Measurements from ENCODE around the gene SETD3.

DNA sequence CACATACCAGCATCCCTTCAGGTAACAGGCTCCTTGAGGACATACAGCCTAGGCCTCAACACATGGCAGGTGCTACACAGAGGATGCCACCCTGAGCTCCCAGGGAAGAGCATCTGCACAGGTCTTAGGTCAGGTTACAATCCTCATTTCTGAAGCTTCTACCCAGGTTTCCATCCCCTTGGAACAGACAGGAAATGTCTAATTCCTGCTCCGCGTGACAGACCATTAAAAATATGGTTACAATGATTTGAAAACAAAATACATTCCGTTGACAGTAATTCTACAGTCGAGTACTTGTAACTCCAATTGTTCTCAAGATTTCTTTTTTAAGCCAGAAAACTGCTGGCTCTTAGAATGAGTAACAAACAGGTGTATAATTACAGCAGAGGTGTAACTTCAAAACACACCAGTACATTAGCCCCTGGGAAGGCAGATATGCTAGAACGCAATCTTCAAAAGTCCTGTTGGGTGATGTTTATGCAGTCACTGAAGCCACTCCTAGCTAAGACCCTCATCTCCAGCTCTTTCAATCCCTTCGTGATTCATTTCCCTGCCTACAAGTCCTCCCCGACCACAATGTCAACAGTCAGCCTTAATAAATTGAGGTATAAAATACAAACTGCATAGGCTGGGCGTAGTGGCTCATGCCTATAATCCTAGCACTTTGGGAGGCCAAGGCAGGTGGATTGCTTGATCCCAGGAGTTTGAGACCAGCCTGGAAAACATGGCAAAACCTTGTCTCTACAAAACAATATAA lies 11.6 kb downstream of the SETD3 start:
- TF ChIP-seq, protein P1, sequence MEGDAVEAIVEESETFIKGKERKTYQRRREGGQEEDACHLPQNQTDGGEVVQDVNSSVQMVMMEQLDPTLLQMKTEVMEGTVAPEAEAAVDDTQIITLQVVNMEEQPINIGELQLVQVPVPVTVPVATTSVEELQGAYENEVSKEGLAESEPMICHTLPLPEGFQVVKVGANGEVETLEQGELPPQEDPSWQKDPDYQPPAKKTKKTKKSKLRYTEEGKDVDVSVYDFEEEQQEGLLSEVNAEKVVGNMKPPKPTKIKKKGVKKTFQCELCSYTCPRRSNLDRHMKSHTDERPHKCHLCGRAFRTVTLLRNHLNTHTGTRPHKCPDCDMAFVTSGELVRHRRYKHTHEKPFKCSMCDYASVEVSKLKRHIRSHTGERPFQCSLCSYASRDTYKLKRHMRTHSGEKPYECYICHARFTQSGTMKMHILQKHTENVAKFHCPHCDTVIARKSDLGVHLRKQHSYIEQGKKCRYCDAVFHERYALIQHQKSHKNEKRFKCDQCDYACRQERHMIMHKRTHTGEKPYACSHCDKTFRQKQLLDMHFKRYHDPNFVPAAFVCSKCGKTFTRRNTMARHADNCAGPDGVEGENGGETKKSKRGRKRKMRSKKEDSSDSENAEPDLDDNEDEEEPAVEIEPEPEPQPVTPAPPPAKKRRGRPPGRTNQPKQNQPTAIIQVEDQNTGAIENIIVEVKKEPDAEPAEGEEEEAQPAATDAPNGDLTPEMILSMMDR (IDR thresholded peaks at IDR 0.05), result no peak
- no peak for TF ChIP-seq POLR2A (IDR thresholded peaks at IDR 0.05)
